Stomach (tissue), 9 donors: ENCODE results near the gene ZFYVE1. TPM values are rescaled to one million over a fixed set of nuclear protein-coding genes. Genes with fewer than 3 reads are reported as not detected.
A peak's percentile ranks its signal among the peaks of the same experiment; 100 is the strongest.

Source experiments
- DNase-seq, 2 donors: peaks; one replicate each; pipeline versions ENCODE4 v3.0.0 to v3.0.0-alpha.2; 2013 to 2019
- H3K27ac ChIP-seq, 5 donors: fragments of 200-600 bp in 4 of 5; sonication (generic) in 4 of 5; one replicate each; pipeline ENCODE4 v1.5.1; 2013 to 2019; ENCODE audit warnings: mild to moderate bottlenecking in 1 of 5, moderate library complexity in 1 of 5
- H3K27me3 ChIP-seq, 3 donors: fragments of 200-600 bp; sonication (generic); one replicate each; pipeline ENCODE4 v1.5.1; 2017 to 2019; ENCODE audit warnings: mixed run types in 1 of 3
- H3K36me3 ChIP-seq, 4 donors: fragments of 200-600 bp; sonication (generic); 1 replicate in 3 of 4; 2 replicates in 1 of 4; pipeline ENCODE4 v1.5.1; 2016 to 2019
- H3K4me1 ChIP-seq, 4 donors: fragments of 200-600 bp; sonication (generic); one replicate each; pipeline ENCODE4 v1.5.1; 2016 to 2019
- H3K4me3 ChIP-seq, 4 donors: fragments of 200-600 bp; sonication (generic) in 3 of 4; one replicate each; pipeline ENCODE4 v1.5.1; 2016 to 2019; ENCODE audit warnings: mild to moderate bottlenecking in 1 of 4
- H3K9me3 ChIP-seq, 4 donors: fragments of 200-600 bp; sonication (generic); one replicate each; pipeline ENCODE4 v1.5.1; 2016 to 2019
- CTCF ChIP-seq, 7 experiments: fragments of 450-650 bp in 4 of 7; fragments of 200-600 bp in 3 of 7; sonication (generic) in 3 of 7; IDR thresholded peaks; one replicate each; pipeline ENCODE4 v1.5.1; 2016 to 2019; ENCODE audit warnings: antibody characterized with exemption in 7 of 7, control low read depth in 2 of 7, mild to moderate bottlenecking in 1 of 7
- EP300 ChIP-seq: sonication (generic); formaldehyde crosslinking; IDR thresholded peaks from one replicate; pipeline ENCODE4 v1.6.1; 2017; ENCODE audit warnings: antibody characterized with exemption
- POLR2A ChIP-seq, 4 donors: fragments of 450-650 bp; IDR thresholded peaks; one replicate each; pipeline ENCODE4 v1.6.1; 2016; ENCODE audit warnings: antibody characterized with exemption in 4 of 4, control low read depth in 2 of 4, mild to moderate bottlenecking in 1 of 4, moderate library complexity in 1 of 4
- POLR2AphosphoS5 ChIP-seq, 3 donors: sonication (generic); formaldehyde crosslinking; IDR thresholded peaks; one replicate each; pipeline ENCODE4 v1.6.1; 2016; ENCODE audit warnings: antibody characterized with exemption in 3 of 3
- WGBS, 5 donors: extraction: QIAGEN DNeasy Blood & Tissue Kit in 3 of 5; methylation state at CpG; one replicate each; pipeline versions ENCODE4 v1.1.5 to v1.1.7; 2013 to 2018; 5-methylcytosine and 5-hydroxymethylcytosine counted together
- intact Hi-C: fragments of 100-400 bp; cut with DNase I; formaldehyde crosslinking; loops from one replicate; pipeline ENCODE4 v1.15.1; 2023; ENCODE audit warnings: low total_unique reads
- polyA plus RNA-seq, 3 donors: library from polyadenylated mRNA; stranded (reverse); fragments of 200-250 nt; gene quantifications; one replicate each; pipeline ENCODE4 v1.2.3, GENCODE V29; 2013
- total RNA-seq, 5 donors: library from RNA; depleted of rRNA; stranded (reverse); fragments of >200 nt; gene quantifications; one replicate each; pipeline versions ENCODE4 v1.1.0 to v1.2.3, GENCODE V29; 2014 to 2016
- donor health status: healthy with polysubstance abuse.
- donor health status: Bipolar disorder and iron deficiency.
- donor health status: healthy.

Gene ZFYVE1
- total and polyA plus RNA-seq, 8 donors: 2.7 to 50.8 (median 5.8) TPM

- DNase-seq: peak; percentile 96 to 99
- TF ChIP-seq EP300 (no peak), CTCF (IDR thresholded peaks at IDR 0.05) (no peak), POLR2A (IDR thresholded peaks at IDR 0.05) (no peak), POLR2AphosphoS5 (IDR thresholded peaks at IDR 0.05) (peak; percentile 34 to 75 (median 57))
- H3K4me3 ChIP-seq: peak within 1 kb of the TSS; percentile 69 to 88 (median 84)
- H3K36me3 ChIP-seq: peaks cover 0 to 10% (median 0%) of the 10 kb centered on the region in 4 donors
- H3K27me3 ChIP-seq: no peaks in the 10 kb centered on the region
- peaks cover 4 to 25% (median 10%) of the 10 kb centered on the region in 4 donors for H3K4me1 ChIP-seq
- intact Hi-C loops: no loop called here
- H3K27ac ChIP-seq: peak within 1 kb of the TSS; percentile 81 to 90 (median 84)
- no peaks in the 10 kb centered on the region for H3K9me3 ChIP-seq
- 0 to 1% (median 0%) methylated on average over 22 to 59 of the region's 59 CpGs for WGBS, 5 donors
Measured at GRCh38 chr14:72926292-72927028, 100.4 kb downstream of the ZFYVE1 start, which contains the start of gene DCAF4. Gene DCAF4, plus strand, starts transcription at chr14:72926464. Its CDS starts 11,515 bp downstream, at chr14:72937979.

GRCh38 chr14:72925815-72926291, 101.1 kb downstream of the ZFYVE1 start:
- Histone ChIP-seq H3K4me3 (peak overlapping the region; percentile 69 to 88 (median 84)), H3K4me1 (peaks cover 4 to 25% (median 10%) of the 10 kb centered on the region in 4 donors), H3K27me3 (peaks cover 0 to 2% (median 0%) of the 10 kb centered on the region in 3 donors), H3K9me3 (no peaks in the 10 kb centered on the region), H3K36me3 (peaks cover 0 to 10% (median 0%) of the 10 kb centered on the region in 4 donors), H3K27ac (peak overlapping the region in 4 of 5 donors; percentile 81 to 90 (median 86))
- TF ChIP-seq POLR2A (IDR thresholded peaks at IDR 0.05) (no peak), EP300 (no peak), POLR2AphosphoS5 (IDR thresholded peaks at IDR 0.05) (no peak), CTCF (IDR thresholded peaks at IDR 0.05) (no peak)
- intact Hi-C loops: no loop called here
- no peak for DNase-seq
- WGBS, 5 donors: 4 to 38% (median 4%) methylated on average over 4 to 33 of the region's 33 CpGs

GRCh38 chr14:72925171-72925759, 101.6 kb downstream of the ZFYVE1 start:
- intact Hi-C loops: no loop called here
- WGBS, 5 donors: 64 to 74% (median 70%) methylated on average over 22 of the region's 22 CpGs
- no peaks in the 10 kb centered on the region for H3K9me3 ChIP-seq
- H3K27me3 ChIP-seq: peaks cover 0 to 8% (median 0%) of the 10 kb centered on the region in 3 donors
- H3K4me1 ChIP-seq: peaks cover 4 to 25% (median 10%) of the 10 kb centered on the region in 4 donors
- no peak for TF ChIP-seq POLR2AphosphoS5 (IDR thresholded peaks at IDR 0.05)
- peak overlapping the region in 3 of 5 donors; percentile 81 to 90 (median 89) for H3K27ac ChIP-seq
- H3K36me3 ChIP-seq: peaks cover 0 to 10% (median 0%) of the 10 kb centered on the region in 4 donors
- DNase-seq: peak in 1 of 2 donors; percentile 82
- peak overlapping the region; percentile 69 to 88 (median 84) for H3K4me3 ChIP-seq

GRCh38 chr14:72924337-72924736, 102.6 kb downstream of the ZFYVE1 start:
- 38 to 58% (median 43%) methylated on average over 5 of the region's 5 CpGs for WGBS, 5 donors
- Histone ChIP-seq H3K9me3 (no peaks in the 10 kb centered on the region), H3K36me3 (peaks cover 0 to 2% (median 0%) of the 10 kb centered on the region in 4 donors), H3K27ac (no peak overlapping the region), H3K4me1 (peaks cover 4 to 25% (median 10%) of the 10 kb centered on the region in 4 donors), H3K4me3 (no peak overlapping the region), H3K27me3 (peaks cover 0 to 14% (median 0%) of the 10 kb centered on the region in 3 donors)
- intact Hi-C loops: no loop called here
- DNase-seq: peak; percentile 56 to 85
- TF ChIP-seq POLR2AphosphoS5 (IDR thresholded peaks at IDR 0.05) (no peak), POLR2A (IDR thresholded peaks at IDR 0.05) (no peak), CTCF (IDR thresholded peaks at IDR 0.05) (no peak), EP300 (no peak)
